Hepatocyte (in vitro differentiated cells): ENCODE data around the gene ANKRD62. TPM values are rescaled to one million over a fixed set of nuclear protein-coding genes. Genes with fewer than 3 reads are reported as not detected.
"Not testable (repeated sequence)": the region's sequence is repeated elsewhere in the genome, so short reads cannot be mapped to it uniquely, and the experiment has no call there.

Experiments used
- DNase-seq: peaks from one replicate; pipeline ENCODE4 v3.0.0-alpha.2; 2016; ENCODE audit warnings: low spot score
- H2AFZ ChIP-seq: fragments of 200-600 bp; sonication (generic); 2 replicates; pipeline ENCODE4 v1.6.0; 2016; ENCODE audit warnings: antibody characterized with exemption, mild to moderate bottlenecking
- H3K27ac ChIP-seq: fragments of 200-600 bp; sonication (generic); 2 replicates; pipeline ENCODE4 v1.5.1; 2016; ENCODE audit warnings: mild to moderate bottlenecking
- H3K27me3 ChIP-seq: fragments of 200-600 bp; sonication (generic); 2 replicates; pipeline ENCODE4 v1.6.1; 2016
- H3K36me3 ChIP-seq: fragments of 200-600 bp; sonication (generic); replicated peaks from 2 replicates; pipeline ENCODE4 v1.5.1; 2016; ENCODE audit warnings: low read depth; ENCODE audit not compliant: insufficient read depth
- H3K4me1 ChIP-seq: fragments of 200-600 bp; sonication (generic); 2 replicates; pipeline ENCODE4 v1.5.1; 2016; ENCODE audit warnings: mild to moderate bottlenecking, moderate library complexity; ENCODE audit not compliant: insufficient read depth
- H3K4me2 ChIP-seq: fragments of 200-600 bp; sonication (generic); 2 replicates; pipeline ENCODE4 v1.6.0; 2016
- H3K4me3 ChIP-seq: fragments of 200-600 bp; sonication (generic); 2 replicates; pipeline ENCODE4 v1.5.1; 2016; ENCODE audit warnings: mild to moderate bottlenecking
- H3K79me2 ChIP-seq: fragments of 200-600 bp; sonication (generic); 2 replicates; pipeline ENCODE4 v1.6.0; 2017; ENCODE audit warnings: mild to moderate bottlenecking
- H3K9me2 ChIP-seq: fragments of 200-600 bp; sonication (generic); replicated peaks from 2 replicates; pipeline ENCODE4 v1.6.0; 2017; ENCODE audit warnings: mild to moderate bottlenecking; ENCODE audit not compliant: insufficient read depth
- H3K9me3 ChIP-seq: fragments of 200-600 bp; sonication (generic); 2 replicates; pipeline ENCODE4 v1.5.1; 2016; ENCODE audit warnings: low read depth, mild to moderate bottlenecking
- H4K20me1 ChIP-seq: fragments of 200-600 bp; sonication (generic); 2 replicates; pipeline ENCODE4 v1.6.0; 2016; ENCODE audit warnings: mild to moderate bottlenecking; ENCODE audit not compliant: insufficient read depth, poor library complexity, severe bottlenecking
- CTCF ChIP-seq: fragments of 200-600 bp; sonication (generic); IDR thresholded peaks from 2 replicates; pipeline ENCODE4 v1.5.1; 2016; ENCODE audit warnings: antibody characterized with exemption, mild to moderate bottlenecking; ENCODE audit not compliant: poor library complexity
- EZH2 ChIP-seq: fragments of 200-600 bp; sonication (generic); IDR thresholded peaks from 2 replicates; pipeline ENCODE4 v1.6.1; 2016; ENCODE audit warnings: antibody characterized with exemption, mild to moderate bottlenecking, borderline replicate concordance
- EZH2phosphoT487 ChIP-seq: fragments of 200-600 bp; sonication (generic); IDR thresholded peaks from one replicate; pipeline ENCODE4 v1.6.1; 2018; ENCODE audit warnings: antibody characterized with exemption, mild to moderate bottlenecking, low read depth, moderate library complexity; ENCODE audit not compliant: unreplicated experiment, severe bottlenecking
- WGBS: methylation state at CpG from one replicate; pipeline ENCODE4 v1.1.6; 2016; ENCODE audit warnings: low lambda C conversion rate; ENCODE audit errors: missing lambda C conversion rate; 5-methylcytosine and 5-hydroxymethylcytosine counted together
- polyA plus RNA-seq: library from polyadenylated mRNA; unstranded; fragments of >200 nt; fragmentation: Nextera tagmentation; extraction: Ambion mirVana; gene quantifications from 2 replicates; pipeline ENCODE4 v1.2.1, GENCODE V29; 2016
- total RNA-seq: library from RNA; depleted of rRNA; stranded (reverse); fragments of >200 nt; gene quantifications from 2 replicates; pipeline ENCODE4 v1.2.3, GENCODE V29; 2014

The ANKRD62 gene
- total and polyA plus RNA-seq, 2 experiments from 2014 or later = not detected

- no peak overlapping the region for H3K4me3 ChIP-seq
- no peaks in the 10 kb centered on the region for H3K36me3 ChIP-seq
- DNase-seq = no peak
- WGBS = 99% methylated on average over 23 of the region's 47 CpGs
- H3K27ac ChIP-seq = no peak overlapping the region
- no peak overlapping the region for H2AFZ ChIP-seq
- H3K4me1 ChIP-seq = no peaks in the 10 kb centered on the region
- H3K27me3 ChIP-seq = no peaks in the 10 kb centered on the region
- no peaks in the 10 kb centered on the region for H3K9me2 ChIP-seq
- no peak overlapping the region for H3K4me2 ChIP-seq
- no peaks in the 10 kb centered on the region for H3K9me3 ChIP-seq
- no peaks in the 10 kb centered on the region for H3K79me2 ChIP-seq
- no peaks in the 10 kb centered on the region for H4K20me1 ChIP-seq
- TF ChIP-seq EZH2phosphoT487 (no peak), EZH2 (no peak), CTCF (no peak)
Measured at GRCh38 chr18:12066910-12067511, 26.6 kb upstream of the ANKRD62 start.

GRCh38 chr18:12067671-12068070 lies 26.0 kb upstream of the ANKRD62 start:
- no peaks in the 10 kb centered on the region for H3K36me3 ChIP-seq
- H3K27ac ChIP-seq = no peak overlapping the region
- no peak for DNase-seq
- TF ChIP-seq EZH2 (no peak), CTCF (no peak), EZH2phosphoT487 (no peak)
- no peaks in the 10 kb centered on the region for H3K27me3 ChIP-seq
- H3K9me2 ChIP-seq = no peaks in the 10 kb centered on the region
- WGBS = 97% methylated on average over 19 of the region's 26 CpGs
- H4K20me1 ChIP-seq = no peaks in the 10 kb centered on the region
- no peaks in the 10 kb centered on the region for H3K4me1 ChIP-seq
- H3K4me2 ChIP-seq = no peak overlapping the region
- H3K9me3 ChIP-seq = no peaks in the 10 kb centered on the region
- no peaks in the 10 kb centered on the region for H3K79me2 ChIP-seq
- H2AFZ ChIP-seq = no peak overlapping the region
- H3K4me3 ChIP-seq = no peak overlapping the region

GRCh38 chr18:12068316-12068949 lies 25.2 kb upstream of the ANKRD62 start:
- not testable (repeated sequence) for H3K27me3 ChIP-seq, H3K4me2 ChIP-seq
- 94% methylated on average over 37 of the region's 44 CpGs for WGBS

GRCh38 chr18:12068950-12069320 lies 24.7 kb upstream of the ANKRD62 start:
- Histone ChIP-seq H3K4me3 (no peak overlapping the region), H3K36me3 (no peaks in the 10 kb centered on the region), H3K27ac (no peak overlapping the region), H3K4me1 (no peaks in the 10 kb centered on the region), H3K79me2 (no peaks in the 10 kb centered on the region), H3K4me2 (no peak overlapping the region), H4K20me1 (no peaks in the 10 kb centered on the region), H2AFZ (no peak overlapping the region), H3K9me3 (no peaks in the 10 kb centered on the region), H3K9me2 (no peaks in the 10 kb centered on the region), H3K27me3 (no peaks in the 10 kb centered on the region)
- no peak for DNase-seq
- 91% methylated on average over 3 of the region's 3 CpGs for WGBS
- TF ChIP-seq CTCF = no peak
- TF ChIP-seq EZH2 = no peak
- no peak for TF ChIP-seq EZH2phosphoT487

More at GRCh38 chr18:12068316-12068949, 25.2 kb upstream of the ANKRD62 start:
- not testable (repeated sequence) for H3K27ac ChIP-seq, H3K79me2 ChIP-seq, DNase-seq, H3K4me3 ChIP-seq, H3K36me3 ChIP-seq, H3K9me2 ChIP-seq, H3K4me1 ChIP-seq, H3K9me3 ChIP-seq, H2AFZ ChIP-seq, H4K20me1 ChIP-seq

GRCh38 chr18:12071066-12071465 lies 22.6 kb upstream of the ANKRD62 start:
- not testable (repeated sequence) for H3K4me2 ChIP-seq, DNase-seq, H3K4me3 ChIP-seq, H3K79me2 ChIP-seq, H3K9me3 ChIP-seq, H3K36me3 ChIP-seq, H2AFZ ChIP-seq, H3K4me1 ChIP-seq, H3K27me3 ChIP-seq, H3K27ac ChIP-seq, H3K9me2 ChIP-seq, H4K20me1 ChIP-seq
- WGBS = 65% methylated on average over 1 of the region's 1 CpG
